IMR-90 (cell line): ENCODE measurements around the gene PIK3R5. TPM values are rescaled to one million over a fixed set of nuclear protein-coding genes. Genes with fewer than 3 reads are reported as not detected.

Source experiments
- ATAC-seq: fragments of 200-7000 bp; cut with Tn5 transposase; 2 replicates; pipeline ENCODE4 v1.9.1; 2020; ENCODE audit warnings: low read depth, mild to moderate bottlenecking, moderate library complexity
- BruUV-seq: library from RNA; stranded (reverse); fragments of 400-500 nt; replicated peaks from 2 replicates; lab custom pipeline; 2021; lab: Mats Ljungman, UMichigan
- CTCF ChIA-PET: fragments of 300-600 bp; formaldehyde crosslinking; extraction: SDS; loops from one replicate; lab custom pipeline; 2021; ENCODE audit warnings: antibody characterized with exemption; lab: Yijun Ruan, JAX
- POLR2A ChIA-PET: fragments of 300-600 bp; sonication (Branson Sonifier 250); formaldehyde crosslinking; loops from one replicate; lab custom pipeline; 2022; ENCODE audit warnings: antibody characterized with exemption; ENCODE audit not compliant: unreplicated experiment; lab: Charles Lee
- DNase-seq: peaks from one replicate; pipeline ENCODE4 v3.0.0; 2013
- H2AFZ ChIP-seq: replicated peaks from 2 replicates; pipeline ENCODE3; 2013; ENCODE audit warnings: low read length, mild to moderate bottlenecking; ENCODE audit not compliant: poor library complexity
- H2AK5ac ChIP-seq: 2 replicates; pipeline ENCODE4 v1.6.1; 2013; ENCODE audit warnings: low read depth, low read length, inconsistent platforms
- H2AK9ac ChIP-seq: replicated peaks from 2 replicates; pipeline ENCODE3; 2013; ENCODE audit warnings: mild to moderate bottlenecking, low read depth, low read length, moderate library complexity; ENCODE audit not compliant: poor library complexity
- H2BK120ac ChIP-seq: 2 replicates; pipeline ENCODE4 v1.6.1; 2013; ENCODE audit warnings: low read depth, low read length, inconsistent platforms
- H2BK15ac ChIP-seq: 3 replicates; pipeline ENCODE4 v1.6.1; 2013; ENCODE audit warnings: low read depth, low read length, inconsistent platforms
- H2BK20ac ChIP-seq: 2 replicates; pipeline ENCODE4 v1.6.1; 2013; ENCODE audit warnings: low read depth, mild to moderate bottlenecking, inconsistent platforms, low read length, moderate library complexity
- H2BK5ac ChIP-seq: 2 replicates; pipeline ENCODE4 v1.6.1; 2013; ENCODE audit warnings: mild to moderate bottlenecking, low read depth, low read length, inconsistent platforms; ENCODE audit not compliant: poor library complexity, severe bottlenecking
- H3K14ac ChIP-seq: replicated peaks from 2 replicates; pipeline ENCODE4 v1.6.1; 2013; ENCODE audit warnings: low read depth, low read length, inconsistent platforms
- H3K18ac ChIP-seq: 2 replicates; pipeline ENCODE4 v1.6.1; 2013; ENCODE audit warnings: low read depth, low read length, control low read depth
- H3K23ac ChIP-seq: 2 replicates; pipeline ENCODE4 v1.6.1; 2013; ENCODE audit warnings: low read depth, low read length, inconsistent platforms
- H3K27ac ChIP-seq: 2 replicates; pipeline ENCODE4 v1.5.1; 2013; ENCODE audit warnings: mild to moderate bottlenecking, control low read depth, low read length; ENCODE audit not compliant: insufficient read depth
- H3K27me3 ChIP-seq: 2 replicates; pipeline ENCODE4 v1.6.1; 2013; ENCODE audit warnings: low read length; ENCODE audit not compliant: control insufficient read depth, insufficient read depth
- H3K36me3 ChIP-seq: 2 replicates; pipeline ENCODE4 v1.6.1; 2013; ENCODE audit warnings: low read length, mixed read lengths; ENCODE audit not compliant: control insufficient read depth, insufficient read depth
- H3K4ac ChIP-seq: 2 replicates; pipeline ENCODE4 v1.6.1; 2013; ENCODE audit warnings: low read depth, low read length, inconsistent platforms
- H3K4me1 ChIP-seq: 2 replicates; pipeline ENCODE4 v1.6.1; 2013; ENCODE audit warnings: low read length, mixed read lengths; ENCODE audit not compliant: control insufficient read depth, insufficient read depth
- H3K4me2 ChIP-seq: 2 replicates; pipeline ENCODE4 v1.6.1; 2013; ENCODE audit warnings: low read depth, mild to moderate bottlenecking, control low read depth, low read length, moderate library complexity
- H3K4me3 ChIP-seq: 2 replicates; pipeline ENCODE4 v1.5.1; 2013; ENCODE audit warnings: low read depth, mild to moderate bottlenecking, control low read depth, low read length, moderate library complexity; ENCODE audit not compliant: insufficient read depth
- H3K56ac ChIP-seq: 2 replicates; pipeline ENCODE4 v1.6.1; 2013; ENCODE audit warnings: low read length, inconsistent platforms; ENCODE audit not compliant: insufficient read depth; ENCODE audit errors: extremely low read depth
- H3K79me1 ChIP-seq, 2 experiments: 2 replicates each; pipeline ENCODE4 v1.6.1; 2013; ENCODE audit warnings: low read length in 2 of 2, inconsistent platforms in 1 of 2, low read depth in 1 of 2
- H3K9ac ChIP-seq: 2 replicates; pipeline ENCODE4 v1.6.1; 2013; ENCODE audit warnings: low read depth, low read length, control low read depth
- H3K9me1 ChIP-seq: 2 replicates; pipeline ENCODE4 v1.6.1; 2013; ENCODE audit warnings: low read length, inconsistent platforms; ENCODE audit not compliant: insufficient read depth
- H3K9me3 ChIP-seq: 2 replicates; pipeline ENCODE4 v1.6.1; 2013; ENCODE audit warnings: low read length; ENCODE audit not compliant: control insufficient read depth, insufficient read depth
- H4K20me1 ChIP-seq: 2 replicates; pipeline ENCODE4 v1.6.1; 2013; ENCODE audit warnings: low read length, inconsistent platforms; ENCODE audit not compliant: insufficient read depth
- H4K5ac ChIP-seq: 2 replicates; pipeline ENCODE4 v1.6.1; 2013; ENCODE audit warnings: mild to moderate bottlenecking, low read depth, low read length, control low read depth
- H4K8ac ChIP-seq, 2 experiments: 2 replicates each; pipeline ENCODE4 v1.6.1; 2013; ENCODE audit warnings: low read depth in 2 of 2, low read length in 2 of 2, control low read depth in 1 of 2, inconsistent platforms in 1 of 2
- H4K91ac ChIP-seq: 2 replicates; pipeline ENCODE4 v1.6.1; 2013; ENCODE audit warnings: low read depth, low read length, inconsistent platforms; ENCODE audit not compliant: insufficient read depth
- CEBPB ChIP-seq: IDR thresholded peaks from 2 replicates; pipeline ENCODE4 v1.6.1; 2012; ENCODE audit warnings: low read depth, low read length, improper control_type of control experiment
- CHD1 ChIP-seq: IDR thresholded peaks from 2 replicates; pipeline ENCODE4 v1.6.1; 2012; ENCODE audit warnings: low read depth, low read length, improper control_type of control experiment
- FOS ChIP-seq: fragments of 150-350 bp; IDR thresholded peaks from 2 replicates; pipeline ENCODE4 v1.6.1; 2016; ENCODE audit warnings: low read depth, low read length
- MAFK ChIP-seq: IDR thresholded peaks from 2 replicates; pipeline ENCODE4 v1.6.1; 2012; ENCODE audit warnings: low read depth, low read length, improper control_type of control experiment
- MAZ ChIP-seq: IDR thresholded peaks from 2 replicates; pipeline ENCODE4 v1.6.1; 2012; ENCODE audit warnings: low read depth, mild to moderate bottlenecking, low read length, improper control_type of control experiment, moderate library complexity, borderline replicate concordance
- MXI1 ChIP-seq: IDR thresholded peaks from 2 replicates; pipeline ENCODE4 v1.6.1; 2012; ENCODE audit warnings: low read depth, mild to moderate bottlenecking, low read length, moderate library complexity, borderline replicate concordance
- NFE2L2 ChIP-seq: fragments of 150-350 bp; IDR thresholded peaks from 2 replicates; pipeline ENCODE4 v1.6.1; 2016; ENCODE audit warnings: low read depth, mild to moderate bottlenecking, low read length
- POLR2A ChIP-seq: IDR thresholded peaks from 2 replicates; pipeline ENCODE4 v1.6.1; 2012; ENCODE audit warnings: mild to moderate bottlenecking, low read depth, low read length
- RAD21 ChIP-seq: IDR thresholded peaks from 2 replicates; pipeline ENCODE4 v1.6.1; 2012; ENCODE audit warnings: low read length, improper control_type of control experiment
- RCOR1 ChIP-seq: IDR thresholded peaks from 2 replicates; pipeline ENCODE4 v1.6.1; 2012; ENCODE audit warnings: mild to moderate bottlenecking, low read length, improper control_type of control experiment; ENCODE audit not compliant: insufficient replicate concordance
- RFX5 ChIP-seq: IDR thresholded peaks from 2 replicates; pipeline ENCODE4 v1.8.0; 2012; ENCODE audit warnings: low read depth, mild to moderate bottlenecking, low read length, moderate library complexity
- WGBS, 2 experiments: methylation state at CpG; one replicate each; pipeline versions ENCODE4 v1.1.5 to v1.1.7; 2013; ENCODE audit warnings: missing lambda C conversion rate in 2 of 2; ENCODE audit not compliant: insufficient read length in 1 of 2; ENCODE audit errors: extremely low coverage in 2 of 2; 5-methylcytosine and 5-hydroxymethylcytosine counted together
- dilution Hi-C: fragments of 300-500 bp; cut with HindIII; formaldehyde crosslinking; loops from one replicate; pipeline ENCODE4 v1.14.3; 2018; ENCODE audit warnings: low sequenced_read_pairs; ENCODE audit not compliant: unreplicated experiment
- in situ Hi-C: fragments of 300-500 bp; cut with MboI; formaldehyde crosslinking; loops from 3 replicates; pipeline ENCODE4 v1.14.3; 2019; ENCODE audit warnings: low sequenced_read_pairs, inconsistent platforms, mixed read lengths
- intact Hi-C: fragments of 100-400 bp; cut with micrococcal nuclease; formaldehyde crosslinking; loops from 2 replicates; pipeline ENCODE4 v1.10.0; 2022
- polyA plus RNA-seq, 3 experiments: library from polyadenylated mRNA; depleted of rRNA; stranded (reverse); fragments of >200 nt; gene quantifications; 2 replicates each; pipeline ENCODE4 v1.2.3, GENCODE V29; 2012; ENCODE audit warnings: low replicate concordance in 1 of 3
- total RNA-seq: library from RNA; depleted of rRNA; stranded (reverse); fragments of >200 nt; gene quantifications from 2 replicates; pipeline ENCODE4 v1.2.3, GENCODE V29; 2012
- TF ChIP-seq, protein P1 (sequence below): fragments of 150-350 bp; IDR thresholded peaks from 2 replicates; pipeline ENCODE4 v1.6.1; 2017; ENCODE audit warnings: mild to moderate bottlenecking, antibody characterized with exemption, low read length, low read depth
- TF ChIP-seq, protein P2 (sequence below): conservative IDR thresholded peaks from 2 replicates; pipeline ENCODE4 v1.5.1; 2012; ENCODE audit warnings: mild to moderate bottlenecking, low read depth, low read length, improper control_type of control experiment
- TF ChIP-seq, protein P3 (sequence below): fragments of 150-350 bp; IDR thresholded peaks from 2 replicates; pipeline ENCODE4 v1.6.1; 2016; ENCODE audit warnings: low read depth, mild to moderate bottlenecking, low read length, moderate library complexity, borderline replicate concordance

PIK3R5 gene
- total and polyA plus RNA-seq, 2 of the 4 experiments (the other 2 are of a cell fraction), result not detected

DNA sequence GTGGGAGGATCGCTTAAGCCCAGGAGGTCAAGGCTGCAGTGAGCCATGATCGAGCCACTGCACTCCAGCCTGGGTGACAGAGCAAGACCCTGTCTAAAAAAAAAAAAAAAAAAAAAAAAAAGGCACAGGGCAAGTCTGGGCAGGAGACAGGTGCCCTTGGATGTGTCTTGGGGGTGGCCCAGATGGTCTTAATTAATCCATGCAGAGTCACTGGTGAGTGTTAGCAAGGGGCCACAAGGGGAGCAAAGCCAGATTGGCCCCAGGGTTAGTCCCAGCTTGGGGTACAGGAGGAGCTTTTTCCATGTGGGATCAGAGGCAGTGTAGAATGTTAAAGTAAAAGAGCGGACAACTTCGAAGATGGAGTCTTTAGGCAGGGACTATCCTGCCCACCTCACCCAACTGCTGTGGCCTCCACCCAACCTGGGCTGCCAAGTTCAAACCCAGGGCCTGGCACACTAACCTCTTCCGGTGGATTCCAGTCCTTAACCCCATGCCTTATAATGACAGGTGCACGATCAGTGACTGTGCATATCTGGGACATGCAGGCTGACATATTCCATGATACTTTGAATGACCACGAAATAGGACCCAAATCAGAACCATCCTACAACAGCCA lies 134.2 kb downstream of the PIK3R5 start:
- no CpG with 5 or more reads among the region's 7 CpGs for WGBS, 2 experiments
- no peaks in the 10 kb centered on the region for H3K9me1 ChIP-seq
- no peak overlapping the region for H3K4me3 ChIP-seq
- no peaks in the 10 kb centered on the region for H3K4me1 ChIP-seq
- H2BK15ac ChIP-seq, result no peak overlapping the region
- no peak overlapping the region for H4K91ac ChIP-seq
- no peak for TF ChIP-seq MAFK
- TF ChIP-seq, protein P1, sequence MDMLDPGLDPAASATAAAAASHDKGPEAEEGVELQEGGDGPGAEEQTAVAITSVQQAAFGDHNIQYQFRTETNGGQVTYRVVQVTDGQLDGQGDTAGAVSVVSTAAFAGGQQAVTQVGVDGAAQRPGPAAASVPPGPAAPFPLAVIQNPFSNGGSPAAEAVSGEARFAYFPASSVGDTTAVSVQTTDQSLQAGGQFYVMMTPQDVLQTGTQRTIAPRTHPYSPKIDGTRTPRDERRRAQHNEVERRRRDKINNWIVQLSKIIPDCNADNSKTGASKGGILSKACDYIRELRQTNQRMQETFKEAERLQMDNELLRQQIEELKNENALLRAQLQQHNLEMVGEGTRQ, result no peak
- TF ChIP-seq, protein P2, sequence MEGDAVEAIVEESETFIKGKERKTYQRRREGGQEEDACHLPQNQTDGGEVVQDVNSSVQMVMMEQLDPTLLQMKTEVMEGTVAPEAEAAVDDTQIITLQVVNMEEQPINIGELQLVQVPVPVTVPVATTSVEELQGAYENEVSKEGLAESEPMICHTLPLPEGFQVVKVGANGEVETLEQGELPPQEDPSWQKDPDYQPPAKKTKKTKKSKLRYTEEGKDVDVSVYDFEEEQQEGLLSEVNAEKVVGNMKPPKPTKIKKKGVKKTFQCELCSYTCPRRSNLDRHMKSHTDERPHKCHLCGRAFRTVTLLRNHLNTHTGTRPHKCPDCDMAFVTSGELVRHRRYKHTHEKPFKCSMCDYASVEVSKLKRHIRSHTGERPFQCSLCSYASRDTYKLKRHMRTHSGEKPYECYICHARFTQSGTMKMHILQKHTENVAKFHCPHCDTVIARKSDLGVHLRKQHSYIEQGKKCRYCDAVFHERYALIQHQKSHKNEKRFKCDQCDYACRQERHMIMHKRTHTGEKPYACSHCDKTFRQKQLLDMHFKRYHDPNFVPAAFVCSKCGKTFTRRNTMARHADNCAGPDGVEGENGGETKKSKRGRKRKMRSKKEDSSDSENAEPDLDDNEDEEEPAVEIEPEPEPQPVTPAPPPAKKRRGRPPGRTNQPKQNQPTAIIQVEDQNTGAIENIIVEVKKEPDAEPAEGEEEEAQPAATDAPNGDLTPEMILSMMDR, result no peak
- no peak for TF ChIP-seq CEBPB
- TF ChIP-seq FOS, result no peak
- TF ChIP-seq MXI1, result no peak
- TF ChIP-seq, protein P3, sequence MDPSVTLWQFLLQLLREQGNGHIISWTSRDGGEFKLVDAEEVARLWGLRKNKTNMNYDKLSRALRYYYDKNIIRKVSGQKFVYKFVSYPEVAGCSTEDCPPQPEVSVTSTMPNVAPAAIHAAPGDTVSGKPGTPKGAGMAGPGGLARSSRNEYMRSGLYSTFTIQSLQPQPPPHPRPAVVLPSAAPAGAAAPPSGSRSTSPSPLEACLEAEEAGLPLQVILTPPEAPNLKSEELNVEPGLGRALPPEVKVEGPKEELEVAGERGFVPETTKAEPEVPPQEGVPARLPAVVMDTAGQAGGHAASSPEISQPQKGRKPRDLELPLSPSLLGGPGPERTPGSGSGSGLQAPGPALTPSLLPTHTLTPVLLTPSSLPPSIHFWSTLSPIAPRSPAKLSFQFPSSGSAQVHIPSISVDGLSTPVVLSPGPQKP, result no peak
- no peak for TF ChIP-seq MAZ
- no peak for TF ChIP-seq CHD1
- no peak for TF ChIP-seq POLR2A
- TF ChIP-seq RAD21, result no peak
- no peak for TF ChIP-seq RCOR1
- TF ChIP-seq RFX5, result no peak
- no peak for TF ChIP-seq NFE2L2
- H3K23ac ChIP-seq, result no peak overlapping the region
- H3K4ac ChIP-seq, result no peak overlapping the region
- no peak overlapping the region for H4K5ac ChIP-seq
- no peaks in the 10 kb centered on the region for H3K79me1 ChIP-seq
- intact Hi-C loops (no loop called here), in situ Hi-C loops (no loop called here), dilution Hi-C loops (no loop called here)
- H2BK120ac ChIP-seq, result no peak overlapping the region
- no peaks in the 10 kb centered on the region for H3K36me3 ChIP-seq
- no peak overlapping the region for H3K27ac ChIP-seq
- ATAC-seq, result no peak
- no peak overlapping the region for H3K9ac ChIP-seq
- H4K8ac ChIP-seq, result no peak overlapping the region
- no peak overlapping the region for H3K18ac ChIP-seq
- BruUV-seq, result no TSS peak
- H3K27me3 ChIP-seq, result no peaks in the 10 kb centered on the region
- no peak overlapping the region for H2AK9ac ChIP-seq
- H3K14ac ChIP-seq, result no peak overlapping the region
- H2BK20ac ChIP-seq, result no peak overlapping the region
- H3K9me3 ChIP-seq, result no peaks in the 10 kb centered on the region; the same call in 1 of the 2 replicates
- H2AFZ ChIP-seq, result no peak overlapping the region
- no peak overlapping the region for H3K4me2 ChIP-seq
- H4K20me1 ChIP-seq, result no peaks in the 10 kb centered on the region
- no peak overlapping the region for H3K56ac ChIP-seq
- ChIA-PET POLR2A (no interaction called here), CTCF (interaction anchor here (1.0 kb wide), 1 partner anchor 11 kb away, joined by 3 read pairs; no protein-coding TSS in a partner anchor)
- no peak overlapping the region for H2BK5ac ChIP-seq
- H2AK5ac ChIP-seq, result no peak overlapping the region
- DNase-seq, result no peak
